TTC549 (cell line): ENCODE data around the gene TFAP2A.

ENCODE experiments used
- FAIRE-seq: peaks from 2 replicates; lab custom pipeline; 2012; peaks lifted over from hg19 to GRCh38; lab: Jason Lieb, UNC

TFAP2A gene

GRCh38 chr6:10412461-10413261, 2.2 kb downstream of the TFAP2A start:
- no peak for FAIRE-seq

- FAIRE-seq, result no peak
These were observed 2.9 kb downstream of the TFAP2A start for GRCh38 chr6:10411971-10412460.

GRCh38 chr6:10411131-10411970, 3.5 kb downstream of the TFAP2A start:
- FAIRE-seq, result no peak

DNA sequence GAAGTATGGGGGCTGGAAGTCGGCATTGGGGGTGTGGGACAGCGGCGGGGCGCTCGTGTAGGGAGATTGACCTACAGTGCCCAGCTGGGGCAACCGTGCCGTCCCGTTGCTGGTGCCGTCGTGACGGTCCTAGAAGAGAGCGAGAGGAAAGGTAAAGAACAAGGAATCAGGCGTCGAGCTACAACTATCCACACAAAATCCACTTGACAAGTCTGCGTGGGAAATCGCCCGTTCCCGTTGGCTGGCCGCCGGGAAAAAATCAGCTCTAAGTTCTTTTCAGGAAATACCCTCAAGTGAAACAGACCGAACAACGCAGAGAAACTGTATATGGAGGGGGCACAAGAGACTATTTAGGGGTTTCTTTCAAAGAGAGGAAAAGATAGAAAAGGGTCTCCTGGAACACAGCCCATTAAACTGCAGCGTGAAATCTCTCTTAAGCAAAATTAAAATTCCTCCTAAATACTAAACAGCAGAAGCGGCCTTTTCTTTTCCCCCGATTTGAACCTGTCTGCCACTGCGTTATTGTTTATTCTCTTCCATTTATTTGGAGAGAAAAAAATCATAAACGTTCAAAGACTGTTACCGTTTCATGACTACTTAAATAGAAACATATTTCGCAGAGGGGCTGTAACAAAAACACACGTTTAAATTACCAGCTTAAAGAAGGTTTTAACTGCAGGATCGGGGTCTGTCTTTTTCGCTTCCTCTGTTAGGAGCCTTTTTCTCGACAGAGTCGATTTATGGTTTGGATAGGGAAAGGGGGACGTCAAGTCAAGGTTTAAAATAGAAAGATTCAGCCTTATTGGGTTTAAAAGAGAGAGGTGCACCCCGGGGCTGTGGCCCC, 4.4 kb downstream of the TFAP2A start:
- FAIRE-seq, result no peak

DNA sequence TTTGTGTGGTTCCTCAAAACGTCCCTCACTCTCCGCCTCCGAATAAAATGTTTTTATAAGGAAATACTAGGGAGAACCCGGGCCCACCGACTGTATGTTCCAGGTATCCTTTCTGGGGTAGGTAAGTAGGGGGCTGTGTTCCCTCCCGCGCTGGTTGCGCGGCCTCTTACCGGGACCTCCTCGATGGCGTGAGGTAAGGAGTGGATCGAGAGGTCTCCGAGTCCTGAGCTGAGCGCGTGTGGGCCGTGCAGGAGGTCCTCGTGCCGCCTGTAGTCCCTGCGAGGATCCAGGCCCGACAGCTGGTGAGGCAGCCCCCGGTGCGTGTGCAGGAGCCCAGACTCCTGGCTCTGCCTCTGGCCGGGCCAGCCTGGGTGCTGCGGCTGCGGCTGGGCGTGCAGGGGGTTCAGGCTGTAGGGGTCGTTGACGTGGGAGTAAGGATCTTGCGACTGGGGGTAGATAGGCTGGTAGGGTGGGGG, 5.1 kb downstream of the TFAP2A start:
- FAIRE-seq, result no peak

- FAIRE-seq, result no peak
These were observed 5.6 kb downstream of the TFAP2A start for GRCh38 chr6:10409233-10409721.

- FAIRE-seq, result no peak
These were observed 6.4 kb downstream of the TFAP2A start for GRCh38 chr6:10408457-10408856.

GRCh38 chr6:10407674-10408054, 7.2 kb downstream of the TFAP2A start:
- no peak for FAIRE-seq

GRCh38 chr6:10407018-10407673, 7.7 kb downstream of the TFAP2A start:
- FAIRE-seq, result no peak

DNA sequence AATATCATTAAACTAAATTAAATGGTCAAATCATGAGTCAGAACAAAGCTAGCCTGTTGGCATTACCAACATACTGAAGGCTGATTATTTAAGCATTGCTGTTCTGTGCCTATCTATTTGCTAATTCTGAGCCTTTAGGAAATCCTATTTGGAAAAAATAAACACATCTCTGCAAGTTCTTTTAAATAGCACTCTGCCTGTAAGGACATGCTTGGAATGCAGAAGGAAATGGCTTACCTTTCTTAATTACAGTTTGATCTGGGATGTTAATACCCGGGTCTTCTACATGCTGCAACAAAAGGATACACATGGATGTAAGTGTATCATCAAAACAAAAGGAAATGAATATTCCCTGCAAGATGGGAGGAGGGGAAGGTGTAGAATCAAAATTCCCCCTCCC, 8.3 kb downstream of the TFAP2A start:
- FAIRE-seq, result no peak

DNA sequence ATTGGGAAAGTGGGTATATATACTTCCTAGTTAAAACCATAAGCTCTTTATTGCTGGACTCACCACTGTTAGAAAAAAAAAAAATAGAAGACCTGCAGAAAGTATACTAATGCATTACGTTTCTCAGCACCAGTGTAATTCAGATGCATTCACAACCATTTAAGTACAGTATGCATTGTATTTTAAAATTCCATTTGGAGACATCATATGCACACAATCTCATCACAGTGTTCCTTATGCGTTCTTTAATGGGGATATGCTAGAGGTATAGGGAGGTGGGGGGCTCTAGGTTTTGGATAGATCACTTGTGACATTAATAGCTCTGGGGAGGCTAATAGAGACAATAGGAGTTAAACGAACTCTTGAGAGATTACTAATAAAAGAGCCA, 9.4 kb downstream of the TFAP2A start:
- no peak for FAIRE-seq

GRCh38 chr6:10404799-10405512, 9.9 kb downstream of the TFAP2A start:
- FAIRE-seq, result no peak

DNA sequence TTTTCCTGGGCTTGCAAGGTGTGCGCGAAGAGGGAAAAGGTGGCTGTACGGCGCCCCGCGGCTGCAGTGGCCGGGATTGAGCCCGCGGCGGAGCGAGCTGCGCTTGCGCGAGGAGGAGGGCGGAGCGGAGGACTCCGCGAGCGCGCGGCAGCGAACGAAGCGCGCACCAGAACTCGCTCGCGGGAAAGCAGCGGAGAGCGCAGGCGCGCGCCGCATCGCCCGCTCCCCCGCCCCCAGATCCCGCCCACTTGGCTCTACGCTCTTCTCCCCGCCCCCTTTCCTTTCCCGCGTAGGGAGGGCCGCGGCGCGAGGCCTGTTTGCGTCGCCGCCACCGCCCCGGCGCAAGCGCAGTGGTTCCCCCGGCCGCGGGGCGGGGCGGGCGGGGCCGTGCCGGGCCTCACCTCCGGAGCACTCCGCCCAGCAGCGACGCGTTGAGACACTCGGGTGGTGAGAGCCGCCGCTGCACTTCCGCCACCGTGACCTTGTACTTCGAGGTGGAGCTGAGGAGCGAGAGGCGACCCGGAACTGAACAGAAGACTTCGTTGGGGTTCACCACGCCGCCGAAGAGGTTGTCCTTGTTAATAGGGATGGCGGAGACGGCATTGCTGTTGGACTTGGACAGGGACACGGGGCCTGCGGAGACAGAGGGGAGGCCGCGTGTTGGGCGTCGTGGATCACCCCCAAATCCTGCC, 10.6 kb downstream of the TFAP2A start:
- FAIRE-seq, result no peak

DNA sequence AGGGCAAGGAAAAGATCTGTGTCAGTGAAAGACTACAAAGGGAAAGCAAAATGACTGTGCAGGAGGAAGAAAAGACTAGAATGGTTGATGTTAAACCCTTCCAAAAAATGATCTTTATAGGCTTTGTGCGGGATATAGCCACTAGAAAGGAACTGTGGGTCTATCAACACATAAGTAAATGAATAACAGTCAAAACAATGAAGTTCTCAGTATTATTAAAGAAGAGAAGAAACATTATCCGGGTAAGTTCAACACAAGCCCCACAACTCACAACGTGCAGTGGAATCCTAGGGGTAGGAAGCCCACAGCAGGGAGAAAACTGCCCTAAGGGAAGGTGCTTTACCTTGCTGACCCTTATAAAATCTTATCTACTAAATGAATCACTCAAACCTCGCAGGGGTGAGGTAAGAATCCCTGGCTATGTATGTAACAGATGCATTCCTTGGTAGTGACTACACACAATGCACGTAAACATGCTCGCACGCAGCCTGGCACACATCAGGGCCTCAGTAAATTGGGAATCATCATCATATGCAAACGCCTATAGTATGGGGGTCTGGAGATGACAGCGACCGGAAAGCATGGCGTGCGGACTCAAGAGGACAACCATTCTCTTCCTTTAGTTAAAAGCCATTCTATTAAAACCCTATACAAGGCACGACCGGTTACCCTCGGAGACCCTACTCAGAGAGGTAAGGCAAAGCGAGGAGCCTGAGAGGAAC, 11.3 kb downstream of the TFAP2A start:
- no peak for FAIRE-seq

DNA sequence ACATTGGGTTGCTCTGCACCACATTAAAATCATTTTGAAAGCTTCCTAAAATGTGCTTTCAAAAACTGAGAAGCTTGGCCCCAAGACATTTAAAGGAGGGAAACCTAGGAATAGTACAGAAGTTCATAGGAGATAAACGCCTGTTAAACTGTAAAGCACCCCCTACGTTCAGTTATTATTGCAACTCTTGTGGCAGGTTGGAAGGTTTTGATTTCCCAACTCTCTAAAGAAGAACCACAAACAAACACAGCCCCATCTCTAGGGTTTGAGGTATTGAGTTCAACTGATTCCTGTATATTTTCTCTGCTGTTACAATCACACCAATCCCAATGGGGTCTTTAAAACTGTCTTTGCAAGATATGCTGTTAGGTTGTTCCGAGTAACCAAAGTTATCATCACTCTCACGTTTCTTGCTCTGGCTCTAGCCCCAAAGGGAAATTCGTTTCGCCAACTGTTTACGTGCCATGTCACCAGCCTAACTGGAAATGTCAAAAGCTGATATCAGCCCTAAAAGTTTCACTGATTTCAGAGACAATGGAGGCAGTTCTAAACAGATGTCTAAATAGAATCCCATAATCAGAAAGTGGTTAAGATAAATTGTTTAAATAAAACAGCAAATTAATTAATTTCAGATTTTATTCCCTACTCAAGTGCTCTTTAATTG, 12.1 kb downstream of the TFAP2A start:
- no peak for FAIRE-seq

DNA sequence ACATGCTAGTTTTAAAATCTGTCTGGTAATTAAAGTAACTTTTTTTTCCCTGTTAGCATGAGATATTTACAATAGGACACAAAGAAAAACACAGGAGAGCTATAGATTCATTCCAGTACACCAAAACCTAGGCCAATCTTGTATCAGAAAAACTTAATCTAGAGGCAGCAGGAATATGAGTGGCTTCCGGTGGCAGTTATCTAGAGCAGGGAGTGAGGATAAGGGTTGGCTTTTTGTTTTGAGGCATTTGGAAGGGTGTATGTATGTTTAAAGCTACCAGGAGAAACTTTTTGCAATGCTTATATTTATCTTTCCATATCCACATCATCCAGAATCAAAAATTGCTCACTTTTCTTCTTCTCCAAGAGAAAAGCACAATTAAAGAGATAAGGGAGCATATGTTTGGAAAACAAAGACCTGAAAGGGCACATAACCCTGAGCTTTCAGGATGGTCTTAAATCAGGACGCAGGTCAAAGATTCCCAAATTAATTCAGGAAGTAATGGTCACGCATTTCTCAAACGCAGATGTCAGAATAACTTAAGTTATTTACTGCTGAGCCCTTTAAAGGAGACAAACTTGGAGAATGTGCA, 13.1 kb downstream of the TFAP2A start:
- no peak for FAIRE-seq

DNA sequence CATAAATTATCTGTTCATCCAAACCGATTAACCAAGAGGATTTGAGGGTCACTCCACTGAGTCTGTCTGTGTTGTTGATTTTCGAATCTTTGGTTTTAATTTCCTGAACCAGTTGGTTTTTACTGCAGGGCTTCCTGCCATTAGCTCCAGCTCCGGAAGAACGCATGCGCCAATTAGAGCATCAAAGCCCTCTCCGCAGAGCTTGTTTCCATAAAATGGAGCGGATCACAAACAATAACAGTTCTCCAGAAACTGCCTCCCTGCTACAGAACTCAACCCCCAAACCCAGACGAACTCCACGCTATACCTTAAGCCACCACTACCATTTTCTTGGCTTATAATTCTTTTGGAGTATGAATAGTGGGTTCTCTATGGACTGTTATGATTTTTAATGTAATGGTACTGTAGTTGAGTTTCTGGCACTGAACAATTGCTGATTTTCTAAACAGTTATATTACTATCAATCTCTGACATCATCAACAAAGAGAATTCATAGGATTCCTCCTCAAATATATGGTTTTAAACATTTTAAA, 13.8 kb downstream of the TFAP2A start:
- FAIRE-seq, result no peak

DNA sequence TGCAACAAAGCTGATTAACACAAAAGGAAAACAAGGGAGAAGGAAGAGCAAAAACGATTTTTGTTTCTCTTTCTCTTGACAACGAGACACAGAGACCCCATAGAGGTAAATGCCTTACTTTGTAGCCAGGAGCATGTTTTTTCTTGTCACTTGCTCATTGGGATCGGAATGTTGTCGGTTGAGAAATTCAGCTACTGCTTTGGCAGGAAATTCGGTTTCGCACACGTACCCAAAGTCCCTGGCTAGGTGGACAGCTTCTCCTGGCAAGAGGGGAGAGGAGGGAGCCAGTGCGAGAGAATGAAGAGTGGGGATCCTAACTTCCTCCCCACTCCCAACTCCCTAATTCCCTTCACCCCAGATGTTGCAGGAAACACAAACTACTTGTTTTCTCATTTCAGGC, 14.5 kb downstream of the TFAP2A start:
- no peak for FAIRE-seq
